Measurements from ENCODE around the gene AKNAD1.

- TF ChIP-seq POLR2A (IDR thresholded peaks at IDR 0.05) (no peak), CTCF (IDR thresholded peaks at IDR 0.05) (no peak), POLR2AphosphoS5 (IDR thresholded peaks at IDR 0.05) (no peak), EP300 (IDR thresholded peaks at IDR 0.05) (no peak)
Measured at GRCh38 chr1:108863984-108864383, 7.1 kb upstream of the AKNAD1 start.

Data from sigmoid colon (tissue), 4 donors.